Endothelial cell of umbilical vein (primary cell): ENCODE results near the gene CD200R1L.

Source experiments
- CTCF ChIP-seq, 2 donors: IDR thresholded peaks; 1 replicate in 1 of 2; 2 replicates in 1 of 2; pipeline ENCODE4 v1.5.1; 2011; ENCODE audit warnings: low read length in 2 of 2, mild to moderate bottlenecking in 2 of 2, moderate library complexity in 2 of 2, control low read depth in 1 of 2, inconsistent platforms in 1 of 2, low read depth in 1 of 2; ENCODE audit not compliant: insufficient read depth in 1 of 2; ENCODE audit errors: extremely low read depth in 1 of 2
- EZH2 ChIP-seq: IDR thresholded peaks from 2 replicates; pipeline ENCODE4 v1.6.1; 2012; ENCODE audit warnings: borderline replicate concordance, low read depth, mild to moderate bottlenecking, moderate library complexity, low read length, inconsistent platforms; ENCODE audit not compliant: severe bottlenecking
- FOS ChIP-seq: IDR thresholded peaks from 2 replicates; pipeline ENCODE4 v1.6.1; 2011; ENCODE audit warnings: mild to moderate bottlenecking, low read length, moderate library complexity, borderline replicate concordance; ENCODE audit not compliant: insufficient read depth
- JUN ChIP-seq: IDR thresholded peaks from 2 replicates; pipeline ENCODE4 v1.6.1; 2011; ENCODE audit warnings: borderline replicate concordance, low read depth; ENCODE audit not compliant: insufficient read length, insufficient read depth
- MAX ChIP-seq: IDR thresholded peaks from 2 replicates; pipeline ENCODE4 v1.6.1; 2011; ENCODE audit not compliant: insufficient read depth, insufficient read length
- MYC ChIP-seq: IDR thresholded peaks from one replicate; pipeline ENCODE4 v1.6.1; 2011; ENCODE audit warnings: mild to moderate bottlenecking, low read depth, low read length
- POLR2A ChIP-seq: IDR thresholded peaks from 2 replicates; pipeline ENCODE4 v1.6.1; 2012; ENCODE audit warnings: low read depth, mild to moderate bottlenecking, control low read depth, low read length
- POLR2AphosphoS5 ChIP-seq: IDR thresholded peaks from 2 replicates; pipeline ENCODE4 v1.6.1; 2012; ENCODE audit warnings: low read depth, mild to moderate bottlenecking, control low read depth, low read length, moderate library complexity; ENCODE audit not compliant: insufficient read depth

- TF ChIP-seq CTCF (IDR thresholded peaks at IDR 0.05; ENCODE audit: extremely low read depth in 1 of 2, insufficient read depth in 1 of 2, low read depth in 1 of 2, low read length in 2 of 2) (no peak), EZH2 (no peak), JUN (peak; percentile 18), POLR2AphosphoS5 (no peak), POLR2A (no peak), MAX (no peak), MYC (no peak), FOS (peak; percentile 23)
These were observed 76.5 kb downstream of the CD200R1L start for GRCh38 chr3:112770032-112770626.
